H9 (cell line): ENCODE measurements around the gene MYH15. TPM values are rescaled to one million over a fixed set of nuclear protein-coding genes. Genes with fewer than 3 reads are reported as not detected.

ENCODE experiments used
- DNase-seq: peaks from one replicate; pipeline ENCODE4 v3.0.0-alpha.2; 2017
- H2AFZ ChIP-seq: one replicate; pipeline ENCODE4 v1.6.1; 2013; ENCODE audit warnings: mild to moderate bottlenecking, low read length, control low read depth, moderate library complexity
- H2AK5ac ChIP-seq: 2 replicates; pipeline ENCODE4 v1.6.1; 2013; ENCODE audit warnings: low read length, control low read depth, mixed read lengths; ENCODE audit not compliant: insufficient read length
- H2BK120ac ChIP-seq: one replicate; pipeline ENCODE4 v1.6.1; 2013; ENCODE audit warnings: low read depth, mild to moderate bottlenecking, low read length, control low read depth, inconsistent platforms; ENCODE audit not compliant: poor library complexity, severe bottlenecking
- H2BK12ac ChIP-seq: 2 replicates; pipeline ENCODE4 v1.6.1; 2013; ENCODE audit warnings: low read length, control low read depth, mixed read lengths, low read depth; ENCODE audit not compliant: insufficient read length
- H2BK15ac ChIP-seq: 2 replicates; pipeline ENCODE4 v1.6.1; 2013; ENCODE audit warnings: low read depth, low read length, control low read depth
- H2BK20ac ChIP-seq: one replicate; pipeline ENCODE4 v1.6.1; 2013; ENCODE audit warnings: low read depth, mild to moderate bottlenecking, low read length, control low read depth, inconsistent platforms; ENCODE audit not compliant: poor library complexity, severe bottlenecking
- H2BK5ac ChIP-seq: 2 replicates; pipeline ENCODE4 v1.6.1; 2013; ENCODE audit warnings: low read length, control low read depth, mixed read lengths; ENCODE audit not compliant: insufficient read length
- H3K14ac ChIP-seq: 2 replicates; pipeline ENCODE4 v1.6.1; 2013; ENCODE audit warnings: low read length, control low read depth; ENCODE audit not compliant: insufficient read depth
- H3K18ac ChIP-seq: 2 replicates; pipeline ENCODE4 v1.6.1; 2013; ENCODE audit warnings: low read depth, mild to moderate bottlenecking, mixed read lengths, low read length, control low read depth; ENCODE audit not compliant: insufficient read length
- H3K23ac ChIP-seq: 2 replicates; pipeline ENCODE4 v1.6.1; 2013; ENCODE audit warnings: low read length, control low read depth, mixed read lengths, low read depth; ENCODE audit not compliant: insufficient read length
- H3K23me2 ChIP-seq: 2 replicates; pipeline ENCODE4 v1.6.1; 2013; ENCODE audit warnings: low read depth, mild to moderate bottlenecking, mixed read lengths, low read length, control low read depth; ENCODE audit not compliant: insufficient read length, poor library complexity, severe bottlenecking
- H3K27ac ChIP-seq: 2 replicates; pipeline ENCODE4 v1.5.1; 2013; ENCODE audit warnings: low read length, control low read depth, mixed read lengths, low read depth; ENCODE audit not compliant: insufficient read length
- H3K27me3 ChIP-seq: 2 replicates; pipeline ENCODE4 v1.6.1; 2013; ENCODE audit warnings: low read length, control low read depth, inconsistent platforms; ENCODE audit not compliant: insufficient read depth
- H3K4ac ChIP-seq: 2 replicates; pipeline ENCODE4 v1.6.1; 2013; ENCODE audit warnings: low read depth, mild to moderate bottlenecking, control low read depth, inconsistent platforms, low read length, moderate library complexity
- H3K4me1 ChIP-seq: 2 replicates; pipeline ENCODE4 v1.6.1; 2013; ENCODE audit warnings: low read length, control low read depth, inconsistent platforms; ENCODE audit not compliant: insufficient read depth
- H3K4me2 ChIP-seq: 2 replicates; pipeline ENCODE4 v1.6.1; 2013; ENCODE audit warnings: low read length, control low read depth, mixed read lengths; ENCODE audit not compliant: insufficient read length, insufficient read depth
- H3K56ac ChIP-seq: 2 replicates; pipeline ENCODE4 v1.6.1; 2013; ENCODE audit warnings: low read depth, mild to moderate bottlenecking, mixed read lengths, low read length, control low read depth; ENCODE audit not compliant: insufficient read length
- H3K79me1 ChIP-seq: 2 replicates; pipeline ENCODE4 v1.6.1; 2013; ENCODE audit warnings: low read depth, mild to moderate bottlenecking, moderate library complexity, low read length, control low read depth, inconsistent platforms; ENCODE audit not compliant: insufficient read depth, poor library complexity, severe bottlenecking
- H3K79me2 ChIP-seq: 2 replicates; pipeline ENCODE4 v1.6.1; 2013; ENCODE audit warnings: low read length, control low read depth, inconsistent platforms; ENCODE audit not compliant: insufficient read depth
- H3K9ac ChIP-seq: 2 replicates; pipeline ENCODE4 v1.6.1; 2013; ENCODE audit warnings: low read length, control low read depth, mixed read lengths; ENCODE audit not compliant: insufficient read length; ENCODE audit errors: extremely low read depth
- H3K9me3 ChIP-seq: one replicate; pipeline ENCODE4 v1.6.1; 2013; ENCODE audit warnings: low read depth, low read length, inconsistent platforms; ENCODE audit not compliant: control insufficient read depth
- H3T11ph ChIP-seq: one replicate; pipeline ENCODE4 v1.6.1; 2013; ENCODE audit warnings: mild to moderate bottlenecking, low read length, control low read depth, inconsistent platforms
- H4K20me1 ChIP-seq: one replicate; pipeline ENCODE4 v1.6.1; 2013; ENCODE audit not compliant: control insufficient read depth, insufficient read length, insufficient read depth
- H4K5ac ChIP-seq: 2 replicates; pipeline ENCODE4 v1.6.1; 2013; ENCODE audit warnings: low read depth, mild to moderate bottlenecking, mixed read lengths, low read length, control low read depth; ENCODE audit not compliant: insufficient read length
- H4K8ac ChIP-seq: replicated peaks from 2 replicates; pipeline ENCODE4 v1.6.1; 2013; ENCODE audit warnings: low read length, control low read depth, mixed read lengths, low read depth; ENCODE audit not compliant: insufficient read length
- H4K91ac ChIP-seq: 2 replicates; pipeline ENCODE4 v1.6.1; 2013; ENCODE audit warnings: low read depth, mild to moderate bottlenecking, moderate library complexity, mixed read lengths, low read length, control low read depth; ENCODE audit not compliant: insufficient read length
- H3K27ac Mint-ChIP-seq, 3 experiments: 2 replicates in 2 of 3; 3 replicates in 1 of 3; pipeline ENCODE4 v1.8.0; 2020 to 2021; ENCODE audit warnings: mixed read lengths in 3 of 3, mild to moderate bottlenecking in 1 of 3, moderate library complexity in 1 of 3
- H3K27me3 Mint-ChIP-seq: 2 replicates; pipeline ENCODE4 v1.8.0; 2021; ENCODE audit warnings: low read depth, mild to moderate bottlenecking, moderate library complexity, mixed read lengths
- H3K36me3 Mint-ChIP-seq, 3 experiments: 2 replicates in 2 of 3; 3 replicates in 1 of 3; pipeline ENCODE4 v1.8.0; 2020 to 2021; ENCODE audit warnings: low read depth in 3 of 3, mixed read lengths in 3 of 3; ENCODE audit not compliant: insufficient read depth in 1 of 3
- H3K4me1 Mint-ChIP-seq, 2 experiments: 2 replicates each; pipeline ENCODE4 v1.8.0; 2020; ENCODE audit warnings: mixed read lengths in 2 of 2
- H3K4me3 Mint-ChIP-seq, 2 experiments: 2 replicates in 1 of 2; 3 replicates in 1 of 2; pipeline ENCODE4 v1.8.0; 2020 to 2021; ENCODE audit warnings: mild to moderate bottlenecking in 2 of 2, mixed read lengths in 2 of 2, moderate library complexity in 1 of 2
- H3K9me3 Mint-ChIP-seq, 2 experiments: 2 replicates in 1 of 2; 3 replicates in 1 of 2; pipeline ENCODE4 v1.8.0; 2020; ENCODE audit warnings: mild to moderate bottlenecking in 2 of 2, mixed read lengths in 2 of 2, moderate library complexity in 1 of 2
- WGBS: extraction: QIAGEN DNeasy Blood & Tissue Kit; methylation state at CpG from one replicate; pipeline ENCODE4 v1.1.7; 2013; ENCODE audit warnings: missing lambda C conversion rate, low lambda C conversion rate, mixed read lengths; ENCODE audit not compliant: insufficient read length; ENCODE audit errors: extremely low coverage; 5-methylcytosine and 5-hydroxymethylcytosine counted together
- total RNA-seq: library from RNA; stranded (reverse); gene quantifications from 2 replicates; pipeline ENCODE4 v1.2.1, GENCODE V29; 2021
- TF ChIP-seq, protein P1 (sequence below): fragments of 200-600 bp; sonication (generic); conservative IDR thresholded peaks from 3 replicates; pipeline ENCODE4 v1.8.0; 2021; ENCODE audit warnings: antibody characterized with exemption, mild to moderate bottlenecking

Gene MYH15
- total RNA-seq, 1 experiment from 2014 or later, result 0.13 TPM

DNA sequence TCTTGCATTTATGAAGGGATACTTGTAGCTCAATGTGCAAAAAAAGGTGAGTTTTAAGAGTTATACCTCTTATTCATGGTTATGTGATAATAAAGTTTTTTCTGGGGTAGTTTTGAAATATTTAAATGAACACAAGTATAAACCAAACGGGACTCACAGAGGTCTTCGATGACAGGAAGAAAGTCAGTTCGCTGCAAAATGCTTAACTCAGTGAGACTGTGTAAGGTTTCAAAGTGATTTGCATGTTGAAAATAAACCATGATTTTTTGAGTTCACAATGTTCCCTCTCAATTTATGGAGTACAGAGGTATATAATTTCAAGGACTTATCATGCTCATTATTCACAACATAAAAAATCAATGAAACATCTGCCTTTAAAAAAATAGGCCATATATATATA is 36.3 kb upstream of the MYH15 start:
- Mint-ChIP-seq H3K27me3 (no peaks in the 10 kb centered on the region), H3K36me3 (peaks cover 16 to 37% (median 34%) of the 10 kb centered on the region in 3 experiments), H3K4me3 (no peak overlapping the region), H3K9me3 (peaks cover 0 to 2% of the 10 kb centered on the region in 2 experiments; a peak in 2 of 5 replicates), H3K4me1 (peaks cover 0 to 5% of the 10 kb centered on the region in 2 experiments; a peak in 2 of 4 replicates), H3K27ac (no peak overlapping the region)
- TF ChIP-seq, protein P1, sequence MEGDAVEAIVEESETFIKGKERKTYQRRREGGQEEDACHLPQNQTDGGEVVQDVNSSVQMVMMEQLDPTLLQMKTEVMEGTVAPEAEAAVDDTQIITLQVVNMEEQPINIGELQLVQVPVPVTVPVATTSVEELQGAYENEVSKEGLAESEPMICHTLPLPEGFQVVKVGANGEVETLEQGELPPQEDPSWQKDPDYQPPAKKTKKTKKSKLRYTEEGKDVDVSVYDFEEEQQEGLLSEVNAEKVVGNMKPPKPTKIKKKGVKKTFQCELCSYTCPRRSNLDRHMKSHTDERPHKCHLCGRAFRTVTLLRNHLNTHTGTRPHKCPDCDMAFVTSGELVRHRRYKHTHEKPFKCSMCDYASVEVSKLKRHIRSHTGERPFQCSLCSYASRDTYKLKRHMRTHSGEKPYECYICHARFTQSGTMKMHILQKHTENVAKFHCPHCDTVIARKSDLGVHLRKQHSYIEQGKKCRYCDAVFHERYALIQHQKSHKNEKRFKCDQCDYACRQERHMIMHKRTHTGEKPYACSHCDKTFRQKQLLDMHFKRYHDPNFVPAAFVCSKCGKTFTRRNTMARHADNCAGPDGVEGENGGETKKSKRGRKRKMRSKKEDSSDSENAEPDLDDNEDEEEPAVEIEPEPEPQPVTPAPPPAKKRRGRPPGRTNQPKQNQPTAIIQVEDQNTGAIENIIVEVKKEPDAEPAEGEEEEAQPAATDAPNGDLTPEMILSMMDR, result no peak
- Histone ChIP-seq H3K23ac (no peak overlapping the region), H4K5ac (no peak overlapping the region), H2BK15ac (no peak overlapping the region), H3K4ac (no peak overlapping the region), H3T11ph (no peak overlapping the region), H3K9ac (no peak overlapping the region), H3K79me1 (no peaks in the 10 kb centered on the region), H2BK5ac (no peak overlapping the region), H3K56ac (no peak overlapping the region), H3K4me2 (no peak overlapping the region), H4K8ac (no peak overlapping the region), H3K79me2 (no peaks in the 10 kb centered on the region), H4K20me1 (no peaks in the 10 kb centered on the region), H4K91ac (no peak overlapping the region), H3K4me1 (no peaks in the 10 kb centered on the region), H2BK120ac (no peak overlapping the region), H2AK5ac (no peak overlapping the region), H3K18ac (no peak overlapping the region), H2AFZ (no peak overlapping the region), H2BK12ac (no peak overlapping the region), H3K27ac (no peak overlapping the region), H3K23me2 (no peaks in the 10 kb centered on the region), H3K14ac (no peak overlapping the region), H3K27me3 (no peaks in the 10 kb centered on the region), H3K9me3 (no peaks in the 10 kb centered on the region), H2BK20ac (no peak overlapping the region)
- no peak for DNase-seq
- no CpG with 5 or more reads among the region's 3 CpGs for WGBS
